SK-N-SH treated with all-trans-retinoic acid at 6 μM for 48 hours (cell line): Measurements from ENCODE around the gene NAGPA.

Experiments
- ATAC-seq: fragments of 200-7000 bp; cut with Tn5 transposase; 3 replicates; pipeline ENCODE4 v1.9.1; 2020; ENCODE audit warnings: mild to moderate bottlenecking, moderate library complexity
- ARNTL ChIP-seq: fragments of 450-650 bp; formaldehyde crosslinking; IDR thresholded peaks from 2 replicates; pipeline ENCODE4 v1.5.0; 2020; ENCODE audit warnings: low read depth, mild to moderate bottlenecking, moderate library complexity, borderline replicate concordance
- BACH2 ChIP-seq: fragments of 250-450 bp; sonication (Bioruptor Pico); IDR thresholded peaks from 2 replicates; pipeline ENCODE4 v1.9.0; 2021; ENCODE audit warnings: mild to moderate bottlenecking, borderline replicate concordance
- CREB5 ChIP-seq: fragments of 250-450 bp; sonication (Bioruptor Pico); IDR thresholded peaks from 2 replicates; pipeline ENCODE4 v1.5.1; 2020; ENCODE audit warnings: low read depth, mild to moderate bottlenecking, moderate library complexity
- CSDC2 ChIP-seq: fragments of 250-450 bp; sonication (Bioruptor Pico); IDR thresholded peaks from 2 replicates; pipeline ENCODE4 v1.5.0; 2020; ENCODE audit warnings: mild to moderate bottlenecking, moderate library complexity
- CSRNP3 ChIP-seq: fragments of 250-450 bp; sonication (Bioruptor Pico); IDR thresholded peaks from 2 replicates; pipeline ENCODE4 v1.5.1; 2021; ENCODE audit warnings: mild to moderate bottlenecking, moderate library complexity
- ESRRG ChIP-seq: fragments of 250-450 bp; sonication (Bioruptor Pico); IDR thresholded peaks from 2 replicates; pipeline ENCODE4 v1.6.1; 2021; ENCODE audit warnings: mild to moderate bottlenecking
- GLIS3 ChIP-seq: fragments of 250-450 bp; sonication (Bioruptor Pico); IDR thresholded peaks from 2 replicates; pipeline ENCODE4 v1.5.0; 2020; ENCODE audit warnings: mild to moderate bottlenecking, moderate library complexity
- ISL1 ChIP-seq: fragments of 250-450 bp; sonication (Bioruptor Pico); IDR thresholded peaks from 2 replicates; pipeline ENCODE4 v2.1.2; 2022; ENCODE audit warnings: mild to moderate bottlenecking, moderate library complexity
- OSR1 ChIP-seq: fragments of 250-450 bp; sonication (Bioruptor Pico); IDR thresholded peaks from 2 replicates; pipeline ENCODE4 v1.8.0; 2022; ENCODE audit warnings: moderate library complexity, mild to moderate bottlenecking, inconsistent platforms
- PATZ1 ChIP-seq: fragments of 250-450 bp; sonication (Bioruptor Pico); IDR thresholded peaks from 2 replicates; pipeline ENCODE4 v1.8.0; 2020; ENCODE audit warnings: mild to moderate bottlenecking, moderate library complexity, borderline replicate concordance
- PPARA ChIP-seq: fragments of 250-450 bp; sonication (Bioruptor Pico); IDR thresholded peaks from 2 replicates; pipeline ENCODE4 v1.5.0; 2020; ENCODE audit warnings: mild to moderate bottlenecking, borderline replicate concordance
- RARB ChIP-seq: fragments of 250-450 bp; sonication (Bioruptor Pico); IDR thresholded peaks from 2 replicates; pipeline ENCODE4 v1.8.0; 2021; ENCODE audit warnings: mild to moderate bottlenecking, moderate library complexity
- SNAI2 ChIP-seq: fragments of 250-450 bp; sonication (Bioruptor Pico); IDR thresholded peaks from 2 replicates; pipeline ENCODE4 v1.5.0; 2020; ENCODE audit warnings: mild to moderate bottlenecking, moderate library complexity
- TCF4 ChIP-seq: fragments of 250-450 bp; sonication (Bioruptor Pico); IDR thresholded peaks from 2 replicates; pipeline ENCODE4 v1.8.0; 2021; ENCODE audit warnings: mild to moderate bottlenecking, moderate library complexity, borderline replicate concordance
- ZC3H10 ChIP-seq: fragments of 250-450 bp; sonication (Bioruptor Pico); IDR thresholded peaks from 2 replicates; pipeline ENCODE4 v1.5.1; 2021; ENCODE audit warnings: mild to moderate bottlenecking, moderate library complexity
- ZFP3 ChIP-seq: fragments of 250-450 bp; sonication (Bioruptor Pico); IDR thresholded peaks from 2 replicates; pipeline ENCODE4 v1.5.0; 2020; ENCODE audit warnings: mild to moderate bottlenecking, moderate library complexity
- ZFP30 ChIP-seq: fragments of 450-650 bp; formaldehyde crosslinking; IDR thresholded peaks from 2 replicates; pipeline ENCODE4 v1.5.0; 2022; ENCODE audit warnings: mild to moderate bottlenecking, moderate library complexity
- ZNF565 ChIP-seq: fragments of 450-650 bp; formaldehyde crosslinking; conservative IDR thresholded peaks from 2 replicates; pipeline ENCODE4 v1.5.0; 2020; ENCODE audit warnings: low read depth, mild to moderate bottlenecking, moderate library complexity
- ZNF70 ChIP-seq: fragments of 450-650 bp; formaldehyde crosslinking; IDR thresholded peaks from 2 replicates; pipeline ENCODE4 v1.5.0; 2020; ENCODE audit warnings: mild to moderate bottlenecking, moderate library complexity
- ZNF8 ChIP-seq: fragments of 450-650 bp; formaldehyde crosslinking; IDR thresholded peaks from 2 replicates; pipeline ENCODE4 v1.5.0; 2020; ENCODE audit warnings: mild to moderate bottlenecking, moderate library complexity

NAGPA gene

GRCh38 chr16:4979164-4979563 lies 54.6 kb downstream of the NAGPA start (continued):
- no peak for TF ChIP-seq PATZ1 (CRISPR knock-in tag)
- no peak for TF ChIP-seq ISL1 (CRISPR knock-in tag)
- no peak for TF ChIP-seq ZFP3
- TF ChIP-seq PPARA (CRISPR knock-in tag) = no peak
- no peak for TF ChIP-seq ZNF565 (CRISPR knock-in tag)
- TF ChIP-seq TCF4 (CRISPR knock-in tag) = no peak
- TF ChIP-seq ZNF8 (CRISPR knock-in tag) = no peak
- TF ChIP-seq OSR1 (CRISPR knock-in tag) = no peak
- no peak for TF ChIP-seq GLIS3

GRCh38 chr16:4976611-4977145 lies 57.1 kb downstream of the NAGPA start:
- TF ChIP-seq SNAI2 (CRISPR knock-in tag) (no peak), ARNTL (CRISPR knock-in tag) (no peak), BACH2 (CRISPR knock-in tag) (no peak), CSRNP3 (CRISPR knock-in tag) (no peak), CREB5 (CRISPR knock-in tag) (no peak), ESRRG (CRISPR knock-in tag) (no peak), ZNF565 (CRISPR knock-in tag) (no peak), GLIS3 (no peak), ZNF70 (no peak), CSDC2 (no peak), ZC3H10 (no peak), PATZ1 (CRISPR knock-in tag) (no peak), TCF4 (CRISPR knock-in tag) (no peak), RARB (CRISPR knock-in tag) (no peak), ZFP30 (CRISPR knock-in tag) (no peak)
- ATAC-seq = no peak

GRCh38 chr16:4976079-4976478 lies 57.7 kb downstream of the NAGPA start:
- no peak for ATAC-seq
- TF ChIP-seq ARNTL (CRISPR knock-in tag) (no peak), ESRRG (CRISPR knock-in tag) (no peak), SNAI2 (CRISPR knock-in tag) (no peak), OSR1 (CRISPR knock-in tag) (no peak), PPARA (CRISPR knock-in tag) (no peak), CSRNP3 (CRISPR knock-in tag) (no peak)
- TF ChIP-seq, all 23 proteins: peak for 0
